ENCODE results near the gene SPINK4.
A peak's percentile ranks its signal among the peaks of the same experiment; 100 is the strongest.

The SPINK4 gene, protein sequence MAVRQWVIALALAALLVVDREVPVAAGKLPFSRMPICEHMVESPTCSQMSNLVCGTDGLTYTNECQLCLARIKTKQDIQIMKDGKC

GRCh38 chr9:33239921-33240320 is at the start of gene SPINK4:
TSS of gene SPINK4 (plus strand) at chr9:33240167. CDS start at chr9:33240209, 42 bp downstream.
- DNase-seq: no peak

GRCh38 chr9:33192493-33193255 is 47.3 kb upstream of the SPINK4 start:
- DNase-seq: no peak

DNA sequence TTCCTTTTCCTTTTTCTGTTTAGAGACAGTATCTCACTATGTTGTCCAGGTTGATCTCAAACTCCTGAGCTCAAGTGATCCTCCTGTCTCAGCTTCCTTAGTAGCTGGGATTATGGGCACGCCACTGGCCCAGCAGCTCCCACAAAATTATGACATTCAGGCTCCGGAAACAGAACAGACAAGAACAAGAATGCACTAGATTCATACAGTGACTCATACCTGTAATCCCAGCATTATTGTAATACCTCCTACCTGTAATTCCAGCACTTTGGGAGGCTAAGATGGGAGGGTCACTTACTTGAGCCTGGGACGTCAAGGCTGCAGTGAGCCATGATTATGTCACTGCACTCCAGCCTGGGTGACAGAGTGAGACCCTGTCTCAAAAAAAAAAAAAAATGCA is 46.1 kb upstream of the SPINK4 start:
- no peak for DNase-seq

DNA sequence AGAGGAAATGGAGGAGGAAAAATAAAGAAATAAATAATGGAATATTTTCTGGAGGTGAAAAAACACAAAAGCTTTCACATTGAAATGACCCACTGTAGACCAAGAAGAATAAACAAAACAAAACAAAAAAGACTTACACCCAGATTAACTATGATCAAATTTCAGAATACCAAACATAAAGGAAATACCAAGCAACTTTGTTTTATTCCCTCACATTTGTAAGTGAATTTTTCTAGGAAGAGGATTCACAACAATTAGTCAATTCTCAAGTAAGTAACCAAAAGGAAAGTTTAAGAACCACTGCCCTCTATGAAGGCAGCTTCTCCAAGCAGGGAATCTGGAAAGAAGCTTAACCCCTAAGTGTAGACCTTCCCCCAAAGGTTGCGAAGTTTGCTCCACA is 43.2 kb upstream of the SPINK4 start:
- no peak for DNase-seq

GRCh38 chr9:33197279-33198152 is 42.5 kb upstream of the SPINK4 start:
- DNase-seq: no peak

- no peak for DNase-seq
Measured at GRCh38 chr9:33198165-33198564, 41.8 kb upstream of the SPINK4 start.

DNA sequence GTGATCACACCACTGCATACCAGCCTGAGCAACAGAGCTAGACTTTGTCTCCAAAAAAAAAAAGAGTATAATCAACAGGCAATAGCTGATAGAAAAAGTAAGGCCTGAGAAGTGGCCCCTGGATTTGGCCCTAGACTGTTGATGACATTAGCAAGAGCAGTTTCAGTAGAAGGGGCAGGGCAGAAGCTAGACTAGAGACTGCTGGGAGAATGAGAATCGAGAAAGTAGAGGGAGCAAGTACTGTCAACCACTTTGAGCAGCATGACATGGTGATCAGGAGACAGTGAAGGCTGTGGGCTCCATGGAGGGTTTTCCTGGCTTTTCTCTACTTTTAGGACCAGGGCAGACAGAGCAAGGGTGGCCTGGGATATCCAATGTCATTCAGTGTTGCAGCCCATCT is 37.9 kb upstream of the SPINK4 start:
- DNase-seq: no peak

DNA sequence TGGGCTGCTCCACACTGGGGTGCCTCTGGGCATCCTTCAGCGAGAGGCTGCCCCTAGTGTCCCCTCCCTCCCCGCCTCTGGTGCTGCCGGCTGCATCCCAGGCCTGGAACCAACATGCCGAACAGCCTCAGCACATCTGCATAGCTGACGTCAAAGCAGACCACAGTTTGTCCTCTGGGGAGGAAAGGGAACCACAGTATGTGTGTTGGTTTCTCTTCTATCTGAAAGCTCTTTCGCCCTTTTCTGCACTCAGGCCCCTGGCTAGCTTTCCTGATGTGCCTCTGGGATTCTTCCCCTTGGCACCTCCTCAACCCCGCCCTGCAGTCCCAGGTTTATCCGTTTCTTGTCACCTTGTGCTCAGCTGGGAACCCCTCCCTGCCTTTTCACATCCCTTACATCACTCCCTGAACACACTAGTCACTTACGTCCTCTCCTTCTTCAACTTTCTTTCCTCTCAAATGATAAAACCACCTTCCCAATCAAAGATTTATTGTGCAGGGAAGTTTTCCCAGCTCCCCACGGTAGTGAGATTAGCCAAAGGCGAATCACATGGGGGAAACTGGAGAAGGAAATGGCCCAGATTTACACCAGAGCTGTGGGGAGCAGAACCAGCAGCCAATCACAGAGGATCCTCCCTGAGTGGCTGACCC is 37.3 kb upstream of the SPINK4 start:
- peak; percentile 57 for DNase-seq

DNA sequence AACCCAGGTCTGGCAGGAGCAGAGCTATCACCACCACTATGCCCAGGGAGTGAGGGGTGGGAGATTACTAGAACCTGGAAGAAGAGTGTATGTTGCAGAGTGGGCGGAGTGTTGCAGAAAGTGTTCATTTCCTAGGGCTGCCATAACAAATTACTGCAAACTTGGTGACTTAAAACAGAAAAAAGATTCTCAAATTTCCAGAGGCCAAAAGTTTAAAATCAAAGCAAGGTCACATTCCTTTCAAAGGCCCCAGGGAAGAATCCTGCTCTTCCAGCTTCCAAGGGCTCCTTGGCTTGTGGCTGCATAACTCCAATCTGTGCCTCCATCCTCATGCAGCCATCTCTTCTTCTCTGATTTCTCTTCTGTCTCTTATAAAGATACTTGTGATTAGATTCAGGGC is 30.6 kb upstream of the SPINK4 start:
- DNase-seq: no peak

GRCh38 chr9:33210006-33210715 is 29.8 kb upstream of the SPINK4 start:
- DNase-seq: no peak

DNA sequence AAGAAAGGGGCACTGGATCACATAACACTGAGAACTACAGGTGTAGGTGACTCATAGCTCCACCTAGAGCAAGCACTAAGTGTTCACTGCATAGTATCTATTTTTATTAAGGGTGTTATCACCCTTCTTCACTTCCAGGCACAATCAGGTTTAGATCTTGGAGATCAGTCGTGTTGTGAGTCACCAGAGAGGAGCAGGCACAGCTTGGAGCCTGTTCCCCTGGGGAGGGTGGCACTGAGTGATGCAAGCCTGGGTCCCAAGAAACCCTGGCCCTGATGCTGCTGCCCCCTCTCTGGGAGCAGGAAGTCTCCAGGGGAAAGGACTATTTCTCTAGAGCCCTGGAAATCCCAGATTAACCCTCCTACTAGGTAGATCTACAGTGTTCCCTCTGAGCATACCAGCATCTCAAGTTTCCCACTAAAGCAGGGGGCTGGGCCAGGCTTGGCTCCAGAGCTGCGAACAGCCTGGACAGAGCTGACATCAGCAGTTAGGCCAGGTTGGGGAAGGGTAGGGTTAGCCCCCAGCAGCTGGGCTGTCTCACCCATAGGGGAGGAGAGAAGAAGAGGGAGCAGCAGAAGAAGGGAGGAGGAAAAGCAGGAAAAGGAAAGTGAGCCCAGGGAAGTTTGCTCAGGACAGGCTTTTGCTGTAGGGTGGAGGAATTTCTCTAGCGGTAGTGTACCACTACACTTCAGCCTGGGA is 28.1 kb upstream of the SPINK4 start:
- no peak for DNase-seq

GRCh38 chr9:33220681-33221567 is 19.0 kb upstream of the SPINK4 start:
- peak; percentile 25 for DNase-seq

DNA sequence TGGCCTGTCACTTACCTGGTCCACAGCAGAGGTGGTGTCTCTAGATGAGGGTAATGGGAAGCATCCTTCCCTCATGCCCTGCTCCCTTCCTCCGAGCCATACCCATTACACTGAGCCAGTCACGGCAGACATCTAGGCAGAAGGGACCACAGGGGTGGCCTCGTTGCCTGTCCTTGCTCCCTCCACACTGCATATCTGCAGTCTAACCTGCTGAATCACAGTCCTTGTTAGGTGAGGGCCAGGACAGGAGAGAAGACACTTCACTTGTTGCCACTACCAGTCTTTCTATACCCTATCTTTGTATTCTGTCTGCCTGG is 18.4 kb upstream of the SPINK4 start:
- DNase-seq: no peak

DNA sequence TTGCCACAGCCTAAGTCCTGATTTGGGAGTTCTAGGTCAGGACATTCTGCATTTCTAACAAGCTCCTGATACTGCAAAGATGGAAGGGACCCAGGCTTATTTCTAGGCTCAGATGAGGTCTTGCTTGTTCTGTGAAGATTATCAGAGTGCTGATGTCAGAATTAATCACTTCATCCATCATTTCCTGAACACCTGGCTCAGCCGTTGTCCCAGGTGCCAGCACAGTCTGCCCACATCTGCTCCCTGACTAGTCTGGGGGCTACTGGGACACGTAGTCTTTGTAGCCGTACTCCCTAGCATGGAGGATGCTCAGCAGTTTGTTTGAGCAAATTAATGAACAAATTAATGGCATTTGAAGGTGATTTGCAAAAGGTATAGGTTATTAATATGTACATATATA is 17.9 kb upstream of the SPINK4 start:
- DNase-seq: no peak

DNA sequence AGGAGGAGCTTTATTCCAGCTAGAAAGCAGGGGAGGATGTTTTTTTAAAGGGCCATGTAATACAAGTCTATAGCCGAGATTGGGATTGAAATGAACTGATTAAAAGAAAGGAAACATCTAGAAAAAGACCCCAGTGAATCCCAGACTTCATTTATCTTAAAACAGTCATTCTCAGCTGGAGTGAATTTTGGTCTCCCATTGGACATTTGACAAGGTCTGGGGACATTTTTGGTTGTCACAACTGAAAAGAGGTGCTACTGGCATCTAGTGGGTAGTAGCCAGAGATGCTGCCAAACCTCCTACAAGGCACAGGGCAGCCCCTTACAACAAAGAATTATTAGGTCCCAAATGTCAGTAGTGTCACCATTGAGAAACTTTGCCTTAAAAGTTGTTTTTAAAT is 16.3 kb upstream of the SPINK4 start:
- DNase-seq: peak; percentile 20

DNA sequence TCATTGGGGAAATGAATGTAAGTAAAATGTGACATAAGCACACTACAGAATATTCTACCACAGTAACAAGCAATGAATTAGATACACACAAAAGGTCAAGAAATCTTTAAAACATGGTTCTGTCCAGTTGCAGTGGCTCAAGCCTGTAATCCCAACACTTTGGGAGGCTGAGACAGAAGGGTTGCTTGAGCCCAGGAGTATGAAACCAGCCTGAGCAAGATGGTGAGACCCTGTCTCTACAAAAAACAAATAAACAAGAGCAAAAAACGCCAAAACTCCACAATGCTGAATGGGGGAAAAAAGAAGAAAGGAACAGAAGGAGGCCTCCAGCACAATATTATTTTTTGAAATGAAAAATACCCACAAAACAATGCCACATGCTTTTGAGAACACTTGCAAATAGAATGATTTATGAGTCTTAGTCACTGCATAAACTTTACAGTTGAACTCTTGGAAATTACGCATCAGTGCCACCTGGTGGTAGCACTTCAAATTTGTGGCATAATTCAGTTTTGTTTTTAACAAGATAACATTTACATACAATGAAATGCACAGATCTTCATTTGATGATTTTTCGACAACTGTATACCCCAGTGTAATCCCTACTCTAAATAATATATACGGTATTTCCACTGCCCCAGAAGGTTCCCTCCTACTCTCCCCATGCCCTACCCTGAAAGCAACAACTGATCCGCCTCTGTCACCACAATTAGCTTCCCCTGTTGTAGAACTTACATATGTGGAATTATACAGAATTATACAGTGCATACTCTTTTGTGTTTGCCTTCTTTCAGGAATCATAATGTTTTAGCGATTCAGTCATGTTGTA is 14.4 kb upstream of the SPINK4 start:
- DNase-seq: peak; percentile 84

DNA sequence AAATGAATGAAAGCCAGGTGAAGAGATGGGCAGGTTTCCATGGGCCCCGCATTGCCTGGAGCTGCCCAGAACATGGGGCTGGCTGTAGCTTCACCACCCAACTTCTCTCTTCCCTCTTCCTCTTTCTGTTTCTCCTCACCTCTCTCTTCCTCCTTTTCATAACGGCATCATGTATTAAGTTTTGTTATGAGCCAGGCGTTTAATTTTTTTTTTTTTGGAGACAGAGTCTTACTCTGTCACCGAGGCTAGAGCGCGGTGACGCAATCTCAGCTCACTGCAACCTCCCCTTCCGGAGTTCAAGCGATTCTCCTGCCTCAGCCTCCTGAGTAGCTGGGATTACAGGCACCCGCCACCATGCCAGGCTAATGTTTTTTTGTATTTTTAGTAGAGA is 13.0 kb upstream of the SPINK4 start:
- peak; percentile 96 for DNase-seq

DNA sequence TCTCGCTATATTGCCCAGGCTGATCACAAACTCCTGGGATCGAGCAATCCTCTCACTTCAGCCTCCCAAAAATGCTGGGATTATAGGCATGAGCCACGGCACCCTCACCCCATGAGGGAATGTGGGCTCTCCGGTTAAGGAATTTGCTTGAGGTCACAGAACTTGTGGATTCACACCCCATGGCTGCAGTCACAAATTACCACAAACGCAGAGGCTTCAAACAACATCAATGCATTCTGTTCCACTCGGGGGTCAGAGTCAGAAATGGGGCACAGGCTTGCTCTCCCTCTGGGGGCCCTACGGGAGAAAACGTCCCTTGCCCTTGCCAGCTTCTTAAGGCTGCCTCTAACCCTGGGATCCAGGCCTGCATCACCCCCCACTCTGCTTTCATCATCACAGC is 12.2 kb upstream of the SPINK4 start:
- no peak for DNase-seq

DNA sequence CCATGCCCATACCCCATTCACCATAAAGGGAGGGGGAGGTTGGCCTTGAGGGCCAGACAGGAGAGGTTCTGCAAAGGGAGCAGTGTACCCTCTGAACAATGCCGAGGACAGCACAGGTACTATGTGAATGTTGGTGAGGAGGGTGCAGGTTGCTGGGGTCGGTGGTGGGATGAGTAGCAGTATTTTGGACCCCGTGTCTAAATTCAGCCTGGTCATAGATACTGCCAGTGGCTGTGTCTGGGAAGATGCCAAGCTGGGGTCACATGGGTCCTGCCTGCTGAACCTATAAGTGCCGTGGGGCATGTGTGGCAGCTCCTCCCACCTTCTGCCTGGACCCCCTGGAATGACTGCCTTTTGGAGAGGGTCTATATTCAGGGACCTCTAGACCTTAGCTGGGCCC is 11.4 kb upstream of the SPINK4 start:
- no peak for DNase-seq

DNA sequence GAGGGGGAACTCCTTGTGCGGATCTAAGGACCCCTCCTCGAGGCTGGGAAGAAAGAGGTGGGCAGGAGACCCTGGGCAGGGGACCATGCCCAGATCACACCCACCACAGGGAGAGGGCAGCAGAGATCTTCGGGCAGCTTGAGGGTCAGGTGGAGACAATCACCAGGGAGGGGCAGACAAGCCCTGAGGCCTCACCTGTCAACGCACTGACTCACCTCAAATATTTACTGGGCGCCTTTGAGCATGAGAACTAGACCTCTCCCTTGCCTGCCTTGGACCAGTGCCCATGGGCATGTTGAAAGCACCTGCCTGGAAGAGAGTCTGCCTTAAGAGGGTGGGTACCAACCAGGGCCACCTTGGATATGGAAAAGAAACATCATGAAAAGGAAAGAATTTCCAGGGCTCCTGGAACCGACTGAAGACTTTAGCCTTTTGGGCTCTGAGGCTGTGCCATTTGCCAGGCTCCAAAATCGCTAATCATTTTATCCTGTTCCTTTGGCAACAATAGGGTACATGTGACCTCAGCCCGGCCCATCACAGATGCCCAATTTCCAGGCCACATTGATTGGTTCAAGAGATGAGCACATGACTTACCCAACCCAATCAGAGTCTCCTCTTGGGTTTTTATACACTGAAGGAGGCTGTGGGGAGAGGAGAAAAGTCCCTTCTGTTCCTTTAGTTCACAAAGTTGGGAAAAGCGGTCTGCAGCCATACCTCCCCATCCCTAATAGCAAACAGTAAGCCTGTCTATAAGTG is 10.4 kb upstream of the SPINK4 start:
- no peak for DNase-seq
